ENCODE data around the gene FGF14. TPM values are rescaled to one million over a fixed set of nuclear protein-coding genes. Genes with fewer than 3 reads are reported as not detected.

The FGF14 gene
- total RNA-seq, 1 donor from 2014 or later, result 2.0 TPM

GRCh38 chr13:101996954-101997353, 404.9 kb downstream of the FGF14 start:
- DNase-seq (no peak), ATAC-seq (no peak)
- Histone ChIP-seq H3K4me1 (no peaks in the 10 kb centered on the region), H3K36me3 (no peaks in the 10 kb centered on the region), H3K27ac (no peak overlapping the region), H3K4me3 (no peak overlapping the region), H3K9me3 (no peaks in the 10 kb centered on the region), H3K27me3 (no peaks in the 10 kb centered on the region)
- TF ChIP-seq, protein P1, sequence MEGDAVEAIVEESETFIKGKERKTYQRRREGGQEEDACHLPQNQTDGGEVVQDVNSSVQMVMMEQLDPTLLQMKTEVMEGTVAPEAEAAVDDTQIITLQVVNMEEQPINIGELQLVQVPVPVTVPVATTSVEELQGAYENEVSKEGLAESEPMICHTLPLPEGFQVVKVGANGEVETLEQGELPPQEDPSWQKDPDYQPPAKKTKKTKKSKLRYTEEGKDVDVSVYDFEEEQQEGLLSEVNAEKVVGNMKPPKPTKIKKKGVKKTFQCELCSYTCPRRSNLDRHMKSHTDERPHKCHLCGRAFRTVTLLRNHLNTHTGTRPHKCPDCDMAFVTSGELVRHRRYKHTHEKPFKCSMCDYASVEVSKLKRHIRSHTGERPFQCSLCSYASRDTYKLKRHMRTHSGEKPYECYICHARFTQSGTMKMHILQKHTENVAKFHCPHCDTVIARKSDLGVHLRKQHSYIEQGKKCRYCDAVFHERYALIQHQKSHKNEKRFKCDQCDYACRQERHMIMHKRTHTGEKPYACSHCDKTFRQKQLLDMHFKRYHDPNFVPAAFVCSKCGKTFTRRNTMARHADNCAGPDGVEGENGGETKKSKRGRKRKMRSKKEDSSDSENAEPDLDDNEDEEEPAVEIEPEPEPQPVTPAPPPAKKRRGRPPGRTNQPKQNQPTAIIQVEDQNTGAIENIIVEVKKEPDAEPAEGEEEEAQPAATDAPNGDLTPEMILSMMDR (IDR thresholded peaks at IDR 0.05), result no peak
- intact Hi-C loops (cut with DNase I), result no loop called here

DNA sequence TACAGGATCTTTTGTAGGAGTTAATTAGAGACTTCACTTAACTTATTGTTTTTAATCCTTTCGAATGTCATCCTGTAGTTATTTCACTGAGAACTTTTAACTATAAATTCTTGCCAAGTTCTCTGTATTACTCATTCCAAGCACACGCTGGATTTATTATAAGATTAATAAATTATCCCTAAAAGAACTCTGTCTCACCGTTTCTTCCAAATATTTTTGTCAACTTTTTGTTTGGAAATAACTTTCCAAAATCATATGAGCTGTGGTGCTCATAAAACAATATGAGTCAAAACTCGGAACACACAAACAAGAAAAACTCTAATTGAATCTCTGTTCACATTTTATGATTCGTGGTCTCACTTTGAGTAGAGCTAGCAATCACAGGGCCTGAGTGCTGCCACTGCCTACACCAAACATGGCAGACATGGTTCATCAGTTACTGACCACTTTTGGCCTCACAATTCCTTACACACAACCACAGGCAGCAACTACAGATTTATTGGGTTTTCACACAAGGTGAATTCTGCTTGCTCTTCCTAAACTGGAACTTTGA, 412.0 kb downstream of the FGF14 start:
- no peak for ATAC-seq
- H3K9me3 ChIP-seq, result no peaks in the 10 kb centered on the region

DNA sequence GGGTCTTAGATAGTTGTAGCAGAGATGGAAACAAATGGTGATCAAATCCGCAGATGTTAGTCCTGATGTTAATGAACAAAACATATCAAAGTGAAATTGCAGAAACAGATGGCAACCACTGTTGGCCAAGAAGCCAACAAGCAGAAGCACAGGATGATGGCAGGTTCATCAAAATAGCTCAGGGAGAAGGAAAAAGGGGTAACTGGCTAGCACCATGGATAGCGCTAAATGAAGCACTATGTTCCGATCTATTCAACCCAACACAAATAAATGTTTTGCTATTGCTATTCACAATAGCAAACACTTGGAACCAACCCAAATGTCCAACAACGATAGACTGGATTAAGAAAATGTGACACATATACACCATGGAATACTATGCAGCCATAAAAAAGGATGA, 413.7 kb downstream of the FGF14 start:
- TF ChIP-seq, protein P1 (IDR thresholded peaks at IDR 0.05), result no peak
- H3K36me3 ChIP-seq, result no peaks in the 10 kb centered on the region
- no peak overlapping the region for H3K4me3 ChIP-seq
- ATAC-seq (no peak), DNase-seq (no peak)
- H3K9me3 ChIP-seq, result no peaks in the 10 kb centered on the region
- no peaks in the 10 kb centered on the region for H3K27me3 ChIP-seq
- no peaks in the 10 kb centered on the region for H3K4me1 ChIP-seq
- intact Hi-C loops (cut with DNase I), result no loop called here
- H3K27ac ChIP-seq, result no peak overlapping the region

More for the DNA sequence above, 412.0 kb downstream of the FGF14 start:
- no peak overlapping the region for H3K4me3 ChIP-seq
- intact Hi-C loops (cut with DNase I), result no loop called here
- no peaks in the 10 kb centered on the region for H3K4me1 ChIP-seq
- no peak for DNase-seq
- no peaks in the 10 kb centered on the region for H3K27me3 ChIP-seq
- TF ChIP-seq, protein P1 (IDR thresholded peaks at IDR 0.05), result no peak
- no peak overlapping the region for H3K27ac ChIP-seq
- H3K36me3 ChIP-seq, result no peaks in the 10 kb centered on the region

GRCh38 chr13:101986316-101986715, 415.5 kb downstream of the FGF14 start:
- no peak for ATAC-seq

DNA sequence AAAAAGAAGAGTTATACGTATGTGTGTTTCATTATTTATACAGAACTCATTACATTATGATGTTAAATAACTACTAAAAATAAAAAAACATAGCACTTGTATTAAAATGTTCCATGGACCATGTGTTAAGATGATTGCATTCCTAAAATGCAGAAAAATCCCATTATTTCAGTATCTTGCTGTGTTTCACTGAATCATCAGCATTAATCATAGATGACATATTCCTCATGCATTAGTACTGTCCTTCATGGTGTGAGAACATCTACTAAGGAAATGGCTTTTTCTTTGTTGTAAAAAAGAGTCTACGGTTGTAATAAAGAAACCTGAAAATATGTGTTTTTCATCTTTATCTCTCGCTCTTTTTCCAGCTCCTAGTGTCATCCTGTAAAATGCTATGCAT, 416.5 kb downstream of the FGF14 start:
- Histone ChIP-seq H3K36me3 (no peaks in the 10 kb centered on the region), H3K27ac (no peak overlapping the region), H3K27me3 (no peaks in the 10 kb centered on the region), H3K4me3 (no peak overlapping the region), H3K4me1 (no peaks in the 10 kb centered on the region), H3K9me3 (no peaks in the 10 kb centered on the region)
- ATAC-seq (no peak), DNase-seq (no peak)
- intact Hi-C loops (cut with DNase I), result no loop called here
- TF ChIP-seq, protein P1 (IDR thresholded peaks at IDR 0.05), result no peak

More at GRCh38 chr13:101986316-101986715, 415.5 kb downstream of the FGF14 start:
- TF ChIP-seq, protein P1 (IDR thresholded peaks at IDR 0.05), result no peak
- intact Hi-C loops (cut with DNase I), result no loop called here
- Histone ChIP-seq H3K4me3 (no peak overlapping the region), H3K4me1 (no peaks in the 10 kb centered on the region), H3K27ac (no peak overlapping the region), H3K36me3 (no peaks in the 10 kb centered on the region), H3K27me3 (no peaks in the 10 kb centered on the region), H3K9me3 (no peaks in the 10 kb centered on the region)
- no peak for DNase-seq

- no peak for DNase-seq
- H3K27ac ChIP-seq, result no peak overlapping the region
- peaks cover 3% of the 10 kb centered on the region for H3K4me1 ChIP-seq
- H3K36me3 ChIP-seq, result no peaks in the 10 kb centered on the region
- no peaks in the 10 kb centered on the region for H3K9me3 ChIP-seq
- H3K27me3 ChIP-seq, result no peaks in the 10 kb centered on the region
- TF ChIP-seq, protein P1 (IDR thresholded peaks at IDR 0.05), result no peak
- H3K4me3 ChIP-seq, result no peak overlapping the region
- intact Hi-C loops (cut with DNase I), result no loop called here
- no peak for ATAC-seq
Observed at GRCh38 chr13:101982903-101983302, 418.9 kb downstream of the FGF14 start.
